Stomach (tissue), 9 donors: ENCODE data around the gene GLYATL1. TPM values are rescaled to one million over a fixed set of nuclear protein-coding genes. Genes with fewer than 3 reads are reported as not detected.

ENCODE experiments used
- DNase-seq, 2 donors: peaks; one replicate each; pipeline versions ENCODE4 v3.0.0 to v3.0.0-alpha.2; 2013 to 2019
- H3K27ac ChIP-seq, 5 donors: fragments of 200-600 bp in 4 of 5; sonication (generic) in 4 of 5; one replicate each; pipeline ENCODE4 v1.5.1; 2013 to 2019; ENCODE audit warnings: mild to moderate bottlenecking in 1 of 5, moderate library complexity in 1 of 5
- H3K27me3 ChIP-seq, 3 donors: fragments of 200-600 bp; sonication (generic); one replicate each; pipeline ENCODE4 v1.5.1; 2017 to 2019; ENCODE audit warnings: mixed run types in 1 of 3
- H3K36me3 ChIP-seq, 4 donors: fragments of 200-600 bp; sonication (generic); 1 replicate in 3 of 4; 2 replicates in 1 of 4; pipeline ENCODE4 v1.5.1; 2016 to 2019
- H3K4me1 ChIP-seq, 4 donors: fragments of 200-600 bp; sonication (generic); one replicate each; pipeline ENCODE4 v1.5.1; 2016 to 2019
- H3K4me3 ChIP-seq, 4 donors: fragments of 200-600 bp; sonication (generic) in 3 of 4; one replicate each; pipeline ENCODE4 v1.5.1; 2016 to 2019; ENCODE audit warnings: mild to moderate bottlenecking in 1 of 4
- H3K9me3 ChIP-seq, 4 donors: fragments of 200-600 bp; sonication (generic); one replicate each; pipeline ENCODE4 v1.5.1; 2016 to 2019
- CTCF ChIP-seq, 7 experiments: fragments of 450-650 bp in 4 of 7; fragments of 200-600 bp in 3 of 7; sonication (generic) in 3 of 7; IDR thresholded peaks; one replicate each; pipeline ENCODE4 v1.5.1; 2016 to 2019; ENCODE audit warnings: antibody characterized with exemption in 7 of 7, control low read depth in 2 of 7, mild to moderate bottlenecking in 1 of 7
- EP300 ChIP-seq: sonication (generic); formaldehyde crosslinking; IDR thresholded peaks from one replicate; pipeline ENCODE4 v1.6.1; 2017; ENCODE audit warnings: antibody characterized with exemption
- POLR2A ChIP-seq, 4 donors: fragments of 450-650 bp; IDR thresholded peaks; one replicate each; pipeline ENCODE4 v1.6.1; 2016; ENCODE audit warnings: antibody characterized with exemption in 4 of 4, control low read depth in 2 of 4, mild to moderate bottlenecking in 1 of 4, moderate library complexity in 1 of 4
- POLR2AphosphoS5 ChIP-seq, 3 donors: sonication (generic); formaldehyde crosslinking; IDR thresholded peaks; one replicate each; pipeline ENCODE4 v1.6.1; 2016; ENCODE audit warnings: antibody characterized with exemption in 3 of 3
- WGBS, 5 donors: extraction: QIAGEN DNeasy Blood & Tissue Kit in 3 of 5; methylation state at CpG; one replicate each; pipeline versions ENCODE4 v1.1.5 to v1.1.7; 2013 to 2018; 5-methylcytosine and 5-hydroxymethylcytosine counted together
- intact Hi-C: fragments of 100-400 bp; cut with DNase I; formaldehyde crosslinking; loops from one replicate; pipeline ENCODE4 v1.15.1; 2023; ENCODE audit warnings: low total_unique reads
- polyA plus RNA-seq, 3 donors: library from polyadenylated mRNA; stranded (reverse); fragments of 200-250 nt; gene quantifications; one replicate each; pipeline ENCODE4 v1.2.3, GENCODE V29; 2013
- total RNA-seq, 5 donors: library from RNA; depleted of rRNA; stranded (reverse); fragments of >200 nt; gene quantifications; one replicate each; pipeline versions ENCODE4 v1.1.0 to v1.2.3, GENCODE V29; 2014 to 2016
- donor health status: healthy with polysubstance abuse.
- donor health status: Bipolar disorder and iron deficiency.
- donor health status: healthy.

Gene GLYATL1
- total and polyA plus RNA-seq, 8 donors = 0.73 to 13.4 (median 1.4) TPM; not detected in 3

- 67 to 87% (median 80%) methylated on average over 1 of the region's 1 CpG for WGBS, 5 donors
- no peak for DNase-seq
- intact Hi-C loops = no loop called here
- no peaks in the 10 kb centered on the region for H3K36me3 ChIP-seq
- peaks cover 0 to 22% (median 14%) of the 10 kb centered on the region in 4 donors for H3K4me1 ChIP-seq
- peaks cover 0 to 62% (median 18%) of the 10 kb centered on the region in 3 donors for H3K27me3 ChIP-seq
- H3K9me3 ChIP-seq = no peaks in the 10 kb centered on the region
- H3K27ac ChIP-seq = no peak overlapping the region
- H3K4me3 ChIP-seq = no peak overlapping the region
- no peak for TF ChIP-seq EP300
- TF ChIP-seq POLR2AphosphoS5 (IDR thresholded peaks at IDR 0.05) = no peak
- TF ChIP-seq CTCF (IDR thresholded peaks at IDR 0.05) = no peak
- no peak for TF ChIP-seq POLR2A (IDR thresholded peaks at IDR 0.05)
Measured at GRCh38 chr11:58902881-58903280, 36.4 kb upstream of the GLYATL1 start.

GRCh38 chr11:58905011-58905720, 34.1 kb upstream of the GLYATL1 start:
- H3K27ac ChIP-seq = peak overlapping the region in 2 of 5 donors; percentile 7 to 53
- peaks cover 0 to 27% (median 14%) of the 10 kb centered on the region in 4 donors for H3K4me1 ChIP-seq
- peak overlapping the region; percentile 17 to 40 (median 32) for H3K4me3 ChIP-seq
- DNase-seq = peak in 1 of 2 donors; percentile 80
- intact Hi-C loops = no loop called here
- WGBS, 5 donors = 9 to 14% (median 10%) methylated on average over 30 to 41 of the region's 41 CpGs
- H3K27me3 ChIP-seq = peaks cover 0 to 61% (median 18%) of the 10 kb centered on the region in 3 donors
- H3K36me3 ChIP-seq = no peaks in the 10 kb centered on the region
- TF ChIP-seq POLR2AphosphoS5 (IDR thresholded peaks at IDR 0.05) (no peak), CTCF (IDR thresholded peaks at IDR 0.05) (no peak), EP300 (no peak), POLR2A (IDR thresholded peaks at IDR 0.05) (no peak)
- no peaks in the 10 kb centered on the region for H3K9me3 ChIP-seq

- intact Hi-C loops = no loop called here
- peak; percentile 50 to 92 for DNase-seq
- peaks cover 0 to 56% (median 18%) of the 10 kb centered on the region in 3 donors for H3K27me3 ChIP-seq
- H3K27ac ChIP-seq = peak overlapping the region in 2 of 5 donors; percentile 7 to 53
- 7 to 19% (median 12%) methylated on average over 21 to 33 of the region's 33 CpGs for WGBS, 5 donors
- H3K36me3 ChIP-seq = no peaks in the 10 kb centered on the region
- TF ChIP-seq EP300 (no peak), POLR2AphosphoS5 (IDR thresholded peaks at IDR 0.05) (no peak), CTCF (IDR thresholded peaks at IDR 0.05) (no peak), POLR2A (IDR thresholded peaks at IDR 0.05) (no peak)
- peak overlapping the region; percentile 17 to 40 (median 32) for H3K4me3 ChIP-seq
- H3K4me1 ChIP-seq = peaks cover 0 to 23% (median 14%) of the 10 kb centered on the region in 4 donors
- no peaks in the 10 kb centered on the region for H3K9me3 ChIP-seq
Measured at GRCh38 chr11:58905721-58906547, 33.4 kb upstream of the GLYATL1 start.

GRCh38 chr11:58907780-58908179, 31.5 kb upstream of the GLYATL1 start:
- intact Hi-C loops = no loop called here
- Histone ChIP-seq H3K9me3 (no peaks in the 10 kb centered on the region), H3K4me3 (no peak overlapping the region), H3K27ac (no peak overlapping the region), H3K27me3 (peaks cover 0 to 39% (median 18%) of the 10 kb centered on the region in 3 donors), H3K4me1 (peaks cover 0 to 21% (median 14%) of the 10 kb centered on the region in 4 donors), H3K36me3 (no peaks in the 10 kb centered on the region)
- 79 to 90% (median 86%) methylated on average over 3 of the region's 3 CpGs for WGBS, 5 donors
- TF ChIP-seq POLR2A (IDR thresholded peaks at IDR 0.05) (no peak), EP300 (no peak), CTCF (IDR thresholded peaks at IDR 0.05) (no peak), POLR2AphosphoS5 (IDR thresholded peaks at IDR 0.05) (no peak)
- no peak for DNase-seq
